Activated naive CD4-positive, alpha-beta T cell treated with anti-CD3 and anti-CD28 coated beads, Interleukin-2, amount 50 U/mL, for 24 hours (primary cell): ENCODE results near the gene ST7L.
"Not testable (repeated sequence)": the region's sequence is repeated elsewhere in the genome, so short reads cannot be mapped to it uniquely, and the experiment has no call there.

Experiments used
- H3K27ac Mint-ChIP-seq: one replicate; pipeline ENCODE4 v1.8.0; 2021; ENCODE audit warnings: mild to moderate bottlenecking, mixed read lengths
- H3K27me3 Mint-ChIP-seq: one replicate; pipeline ENCODE4 v1.8.0; 2021; ENCODE audit warnings: mixed read lengths
- H3K36me3 Mint-ChIP-seq: one replicate; pipeline ENCODE4 v1.8.0; 2021; ENCODE audit warnings: mixed read lengths
- H3K4me1 Mint-ChIP-seq: one replicate; pipeline ENCODE4 v1.8.0; 2021; ENCODE audit warnings: mixed read lengths
- H3K4me3 Mint-ChIP-seq: one replicate; pipeline ENCODE4 v1.8.0; 2021; ENCODE audit warnings: mild to moderate bottlenecking, mixed read lengths
- H3K9me3 Mint-ChIP-seq: one replicate; pipeline ENCODE4 v1.8.0; 2021; ENCODE audit warnings: mixed read lengths

The ST7L gene

DNA sequence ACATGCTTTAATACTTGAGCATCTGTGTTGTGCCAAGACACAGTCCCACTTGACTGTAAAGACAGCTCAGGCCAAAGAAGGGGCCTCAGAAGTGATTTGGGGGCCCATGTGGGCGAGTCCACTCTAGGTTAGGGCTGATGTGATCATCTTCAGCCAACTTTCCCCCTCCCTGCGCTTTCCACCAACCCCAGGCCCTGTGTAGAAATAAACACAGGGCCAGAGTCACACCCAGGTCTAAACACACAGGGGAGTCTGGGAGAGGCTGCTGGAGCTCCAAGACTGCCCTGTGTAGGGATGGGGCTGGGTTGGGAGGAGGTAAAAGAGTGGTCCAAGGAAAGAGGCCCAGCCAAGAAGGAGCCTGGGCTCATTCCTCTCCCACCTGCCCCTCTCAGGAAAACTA lies 112.6 kb downstream of the ST7L start:
- Mint-ChIP-seq H3K4me1 (peaks cover 24% of the 10 kb centered on the region), H3K36me3 (no peaks in the 10 kb centered on the region), H3K9me3 (no peaks in the 10 kb centered on the region), H3K27me3 (peaks cover 27% of the 10 kb centered on the region), H3K4me3 (no peak overlapping the region), H3K27ac (no peak overlapping the region)

DNA sequence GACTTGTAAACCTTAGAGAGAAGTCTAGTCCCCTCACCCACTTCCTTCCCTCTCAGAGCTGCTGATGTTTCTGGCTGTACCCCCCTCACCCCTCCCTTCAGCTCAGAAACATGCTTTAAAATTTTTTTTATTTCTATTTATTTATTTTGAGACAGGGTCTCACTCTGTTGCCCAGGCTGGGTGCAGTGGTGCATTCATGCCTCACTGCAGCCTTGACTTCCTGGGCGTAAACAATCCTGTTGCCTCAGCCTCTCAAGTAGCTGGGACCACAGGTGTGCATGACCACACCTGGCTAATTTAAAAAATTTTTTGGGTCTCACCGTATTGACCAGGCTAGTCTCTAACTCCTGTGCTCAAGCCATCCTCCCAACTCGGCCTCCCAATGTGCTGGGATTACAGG lies 113.1 kb downstream of the ST7L start:
- peaks cover 24% of the 10 kb centered on the region for H3K4me1 Mint-ChIP-seq
- H3K27ac Mint-ChIP-seq, result no peak overlapping the region
- no peaks in the 10 kb centered on the region for H3K36me3 Mint-ChIP-seq
- no peaks in the 10 kb centered on the region for H3K9me3 Mint-ChIP-seq
- no peak overlapping the region for H3K4me3 Mint-ChIP-seq
- H3K27me3 Mint-ChIP-seq, result peaks cover 30% of the 10 kb centered on the region

DNA sequence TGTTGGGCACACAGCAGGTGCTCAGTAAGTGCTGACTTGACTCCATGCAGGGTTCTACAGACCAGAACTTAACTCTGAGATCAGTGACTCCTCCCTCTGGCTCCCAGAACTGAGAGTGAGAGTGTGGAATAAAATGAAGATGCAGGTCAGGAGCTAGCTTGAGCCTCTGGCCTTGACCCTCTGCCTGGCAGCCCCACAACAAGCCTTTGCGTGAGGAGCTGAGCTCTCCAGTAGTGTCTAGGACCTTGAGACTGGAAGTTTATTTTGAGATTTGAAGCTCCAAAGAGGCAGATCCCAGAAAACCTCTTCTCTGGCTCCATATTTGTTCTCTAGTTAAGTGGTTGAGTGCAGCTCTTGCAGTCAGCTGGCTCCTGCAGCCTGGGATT lies 113.5 kb downstream of the ST7L start:
- Mint-ChIP-seq H3K27ac (no peak overlapping the region), H3K9me3 (no peaks in the 10 kb centered on the region), H3K4me1 (peaks cover 24% of the 10 kb centered on the region), H3K36me3 (no peaks in the 10 kb centered on the region), H3K4me3 (no peak overlapping the region), H3K27me3 (peaks cover 31% of the 10 kb centered on the region)

DNA sequence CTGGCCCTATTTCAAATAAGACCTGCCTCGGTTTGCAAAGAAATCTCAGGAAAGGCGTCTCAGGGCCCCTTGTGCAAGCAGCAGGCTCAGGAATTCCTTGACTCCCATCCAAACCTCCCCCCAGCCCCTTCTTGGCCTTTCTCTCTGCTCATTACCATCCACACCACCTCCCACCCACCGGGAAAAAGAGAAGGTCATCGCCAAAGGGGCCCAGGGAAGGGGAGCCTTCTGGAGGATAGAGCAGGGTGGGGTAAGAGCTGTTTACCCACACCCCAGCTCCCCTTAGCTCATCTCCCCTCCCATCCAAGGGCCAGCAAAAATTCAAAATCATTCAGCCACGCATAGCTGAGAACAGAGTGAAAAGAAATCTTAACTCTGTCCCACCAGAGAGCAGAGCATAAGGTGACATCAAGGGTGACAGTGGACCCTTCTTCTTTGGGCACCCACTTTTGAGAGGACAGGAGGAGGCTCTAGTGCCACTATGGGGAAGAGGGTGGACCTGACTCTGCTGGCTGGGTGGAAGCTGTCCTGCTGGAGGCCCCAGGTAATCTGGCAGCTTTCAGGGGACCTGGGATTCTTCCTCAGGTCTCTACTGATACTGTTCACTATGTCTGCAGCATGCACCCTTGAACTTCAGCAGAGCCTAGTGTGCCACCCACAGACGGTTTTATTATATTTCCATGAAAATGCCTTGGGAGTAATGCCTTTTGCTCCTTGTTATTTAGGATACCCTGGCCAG lies 114.1 kb downstream of the ST7L start:
- H3K4me1 Mint-ChIP-seq, result peaks cover 24% of the 10 kb centered on the region
- H3K9me3 Mint-ChIP-seq, result no peaks in the 10 kb centered on the region
- peaks cover 31% of the 10 kb centered on the region for H3K27me3 Mint-ChIP-seq
- H3K4me3 Mint-ChIP-seq, result no peak overlapping the region
- no peak overlapping the region for H3K27ac Mint-ChIP-seq
- no peaks in the 10 kb centered on the region for H3K36me3 Mint-ChIP-seq

DNA sequence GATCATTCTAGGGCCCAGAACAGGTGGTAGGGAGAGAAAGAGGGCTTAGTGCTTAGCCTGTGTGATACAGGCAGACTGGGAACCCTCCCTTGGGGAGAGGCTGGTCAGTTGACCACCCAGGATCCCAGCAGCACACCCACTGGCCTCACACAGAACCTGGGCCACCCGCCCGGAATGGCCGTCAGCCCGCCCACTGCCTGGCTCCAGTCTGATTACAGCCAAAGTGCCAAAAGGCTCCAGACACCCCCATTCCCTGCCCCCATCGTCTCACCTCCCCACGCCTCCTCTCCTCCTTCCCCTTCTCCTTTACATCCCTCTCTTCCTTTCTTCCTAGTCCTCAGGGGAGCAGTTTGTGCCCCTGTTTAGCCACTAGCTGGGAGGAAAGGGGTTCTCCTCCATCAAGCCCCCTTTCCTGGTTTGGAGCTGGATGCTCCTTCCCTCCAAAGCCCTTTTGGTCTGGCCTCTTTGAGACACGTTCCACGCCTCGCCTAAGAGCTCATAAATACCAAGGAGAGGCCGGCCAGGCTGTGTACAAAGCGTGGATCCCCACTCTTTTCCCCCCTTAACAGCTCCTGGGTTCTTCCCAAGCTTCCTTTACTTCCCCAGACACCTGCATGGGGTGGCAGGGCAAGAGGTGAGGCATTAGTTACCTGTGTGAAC lies 114.8 kb downstream of the ST7L start:
- Mint-ChIP-seq H3K36me3 (no peaks in the 10 kb centered on the region), H3K27me3 (peaks cover 36% of the 10 kb centered on the region), H3K27ac (no peak overlapping the region), H3K4me1 (peaks cover 24% of the 10 kb centered on the region), H3K9me3 (no peaks in the 10 kb centered on the region), H3K4me3 (no peak overlapping the region)

DNA sequence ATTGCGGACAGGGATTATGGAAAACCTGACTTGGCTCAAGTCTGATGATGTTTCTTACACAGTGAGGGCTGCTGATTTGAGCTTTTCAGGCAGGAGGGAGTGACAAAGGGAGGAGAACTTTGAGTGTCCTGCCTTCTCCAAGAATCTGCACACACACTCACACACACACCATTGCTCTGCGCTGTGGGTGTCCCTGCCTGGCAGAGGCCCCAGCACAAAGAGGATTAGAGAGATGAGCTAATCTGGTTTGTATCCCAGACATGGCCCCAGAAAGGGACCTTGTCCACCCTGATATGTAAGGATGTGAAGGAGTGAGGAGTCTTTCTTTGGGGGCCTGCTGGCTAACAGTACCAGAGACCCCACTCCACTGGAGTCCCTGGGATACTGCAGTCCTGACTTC lies 116.1 kb downstream of the ST7L start:
- peak overlapping the region; percentile 31 for H3K4me3 Mint-ChIP-seq
- peaks cover 18% of the 10 kb centered on the region for H3K4me1 Mint-ChIP-seq
- no peak overlapping the region for H3K27ac Mint-ChIP-seq
- peaks cover 40% of the 10 kb centered on the region for H3K27me3 Mint-ChIP-seq
- no peaks in the 10 kb centered on the region for H3K9me3 Mint-ChIP-seq
- no peaks in the 10 kb centered on the region for H3K36me3 Mint-ChIP-seq

DNA sequence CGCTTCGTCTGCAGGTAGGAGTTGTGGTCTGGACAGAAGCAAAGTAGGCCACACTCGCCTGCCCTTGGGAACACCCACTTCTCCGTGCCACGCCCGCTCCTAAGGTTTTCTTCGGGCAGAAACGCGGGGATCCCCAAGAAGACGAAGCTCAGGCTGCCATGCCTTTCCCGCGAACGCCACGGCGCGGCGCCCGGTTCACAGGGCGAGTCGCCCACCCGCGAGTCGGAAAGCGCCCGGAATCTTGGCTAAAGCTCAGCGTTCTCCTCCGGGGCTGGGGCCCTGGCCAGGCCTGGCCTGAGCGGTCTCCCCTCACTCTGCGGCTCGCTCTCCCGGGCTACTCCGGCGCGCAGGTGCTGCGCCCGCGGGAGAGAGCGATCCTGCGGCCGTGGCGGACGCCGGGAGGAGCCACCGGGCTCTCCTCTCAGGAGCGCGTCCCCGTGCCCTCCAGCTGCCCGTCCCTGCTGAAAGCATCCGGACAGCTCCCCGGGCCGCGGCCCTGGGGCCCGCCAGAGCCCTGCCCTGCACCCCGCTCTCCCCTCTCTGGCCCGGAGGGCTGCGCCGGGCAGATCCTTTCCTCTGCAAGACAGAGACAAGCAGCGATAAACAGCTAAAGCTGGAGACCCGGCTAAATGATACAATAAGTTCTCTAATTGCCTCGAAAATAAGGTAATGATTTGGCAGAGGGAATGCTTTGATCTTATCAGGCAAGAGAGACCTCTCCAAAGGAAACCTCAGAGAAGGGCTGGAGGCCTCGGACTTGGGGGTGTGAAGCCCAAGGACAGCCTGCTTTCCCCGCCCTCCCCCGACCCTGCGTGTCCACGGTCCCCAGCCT lies 116.9 kb downstream of the ST7L start:
- Mint-ChIP-seq H3K27ac (no peak overlapping the region), H3K4me1 (peaks cover 10% of the 10 kb centered on the region), H3K27me3 (peaks cover 42% of the 10 kb centered on the region)

DNA sequence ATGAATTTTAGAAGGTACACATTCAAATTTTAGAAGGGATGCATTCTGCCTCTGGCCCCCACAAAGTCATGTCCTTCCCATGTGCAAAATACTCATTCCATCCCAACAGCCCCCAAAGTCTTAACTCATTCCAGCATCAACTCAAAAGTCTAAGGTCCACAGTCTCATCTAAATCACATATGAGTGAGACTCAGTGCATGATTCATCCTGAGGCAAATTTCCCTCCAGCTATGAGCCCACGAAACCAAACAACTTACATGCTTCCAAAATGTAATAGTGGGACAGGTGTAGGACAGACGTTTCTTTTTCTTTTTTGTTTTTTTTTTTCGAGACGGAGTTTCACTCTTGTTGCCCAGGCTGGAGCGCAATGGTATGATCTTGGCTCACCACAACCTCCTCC lies 122.7 kb downstream of the ST7L start:
- Mint-ChIP-seq H3K27me3 (peaks cover 25% of the 10 kb centered on the region), H3K4me1 (no peaks in the 10 kb centered on the region), H3K9me3 (no peaks in the 10 kb centered on the region), H3K36me3 (no peaks in the 10 kb centered on the region), H3K4me3 (no peak overlapping the region), H3K27ac (no peak overlapping the region)

More for the DNA sequence above, 116.9 kb downstream of the ST7L start:
- Mint-ChIP-seq H3K36me3 (no peaks in the 10 kb centered on the region), H3K4me3 (peak overlapping the region; percentile 80), H3K9me3 (no peaks in the 10 kb centered on the region)

DNA sequence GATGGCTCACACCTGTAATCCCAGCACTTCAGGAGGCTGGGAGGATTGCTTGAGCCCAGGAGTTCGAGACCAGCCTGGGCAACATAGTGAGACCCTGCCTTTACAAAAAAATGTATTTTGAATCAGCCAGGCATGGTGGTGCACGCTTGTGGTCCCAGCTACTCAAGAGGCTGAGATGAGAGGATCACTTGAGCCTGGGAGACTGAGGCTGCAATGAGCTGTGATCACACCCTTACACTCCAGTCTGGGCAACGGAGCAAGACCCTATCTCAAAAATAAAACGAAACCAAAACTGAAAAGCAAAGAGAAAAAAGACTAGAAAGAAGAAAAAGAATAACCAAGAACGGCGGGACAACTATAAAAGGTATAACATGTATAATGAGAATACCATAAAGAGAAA lies 125.6 kb downstream of the ST7L start:
- H3K4me3 Mint-ChIP-seq, result no peak overlapping the region
- no peaks in the 10 kb centered on the region for H3K36me3 Mint-ChIP-seq
- H3K9me3 Mint-ChIP-seq, result no peaks in the 10 kb centered on the region
- peaks cover 20% of the 10 kb centered on the region for H3K27me3 Mint-ChIP-seq
- H3K4me1 Mint-ChIP-seq, result no peaks in the 10 kb centered on the region
- H3K27ac Mint-ChIP-seq, result no peak overlapping the region

DNA sequence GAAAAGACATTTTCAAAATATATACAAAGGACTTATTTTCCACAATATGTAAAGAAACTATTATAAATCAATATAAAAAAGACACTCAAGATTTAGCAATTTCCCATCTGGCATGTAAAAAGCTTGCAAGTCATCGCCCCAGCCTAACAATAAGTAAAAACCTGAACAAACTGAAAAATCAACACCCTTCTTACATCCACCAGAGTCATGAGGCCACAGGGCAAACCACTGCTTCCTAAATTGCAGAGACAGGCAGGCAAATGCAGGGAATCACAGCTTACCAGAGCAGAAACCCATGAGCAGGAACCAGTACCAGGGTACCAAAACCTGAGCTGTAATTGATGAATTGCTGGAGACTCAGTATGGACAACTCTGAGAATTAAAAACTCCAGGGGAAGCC lies 126.9 kb downstream of the ST7L start:
- Mint-ChIP-seq H3K4me1 (no peaks in the 10 kb centered on the region), H3K9me3 (no peaks in the 10 kb centered on the region), H3K27ac (no peak overlapping the region), H3K36me3 (no peaks in the 10 kb centered on the region), H3K4me3 (no peak overlapping the region), H3K27me3 (peaks cover 16% of the 10 kb centered on the region)

DNA sequence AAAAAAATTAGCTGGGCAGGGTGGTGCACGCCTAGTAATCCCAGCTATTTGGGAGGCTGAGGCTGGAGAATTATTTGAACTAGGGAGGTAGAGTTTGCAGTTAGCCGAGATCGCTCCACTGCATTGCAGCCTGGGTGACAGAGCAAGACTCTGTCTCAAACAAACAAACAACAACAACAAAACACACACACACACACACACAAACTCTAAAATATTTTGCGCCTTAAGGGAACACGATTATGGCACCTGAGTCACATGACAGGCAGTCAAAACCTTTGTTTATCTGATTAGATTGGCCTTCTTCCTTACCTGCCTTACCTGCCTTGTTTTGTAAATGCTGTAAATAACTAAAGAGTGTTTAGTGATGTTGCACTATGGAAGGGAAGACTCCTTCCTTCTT lies 130.8 kb downstream of the ST7L start:
- H3K36me3 Mint-ChIP-seq, result no peaks in the 10 kb centered on the region
- no peaks in the 10 kb centered on the region for H3K4me1 Mint-ChIP-seq
- no peak overlapping the region for H3K4me3 Mint-ChIP-seq
- peaks cover 11% of the 10 kb centered on the region for H3K27me3 Mint-ChIP-seq
- H3K9me3 Mint-ChIP-seq, result no peaks in the 10 kb centered on the region
- no peak overlapping the region for H3K27ac Mint-ChIP-seq

DNA sequence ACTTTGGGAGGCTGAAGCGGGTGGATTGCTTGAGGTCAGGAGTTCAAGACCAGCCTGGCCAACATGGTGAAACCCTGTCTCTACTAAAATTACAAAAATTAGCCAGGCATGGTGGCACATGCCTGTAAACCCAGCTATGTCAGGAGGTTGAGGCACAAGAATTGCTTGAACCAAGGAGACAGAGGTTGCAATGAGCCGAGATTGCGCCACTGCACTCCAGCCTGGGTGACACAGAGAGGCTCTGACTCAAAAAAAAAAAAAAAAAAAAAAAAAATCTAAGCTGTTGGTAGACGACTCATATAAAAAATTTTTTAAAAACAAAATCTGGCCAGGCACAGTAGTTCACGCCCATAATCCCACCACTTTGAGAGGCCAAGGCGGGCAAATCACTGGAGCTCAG lies 131.3 kb downstream of the ST7L start:
- H3K27ac Mint-ChIP-seq, H3K9me3 Mint-ChIP-seq, H3K36me3 Mint-ChIP-seq, H3K4me3 Mint-ChIP-seq, H3K4me1 Mint-ChIP-seq: not testable (repeated sequence)
- H3K27me3 Mint-ChIP-seq, result peaks cover 11% of the 10 kb centered on the region

DNA sequence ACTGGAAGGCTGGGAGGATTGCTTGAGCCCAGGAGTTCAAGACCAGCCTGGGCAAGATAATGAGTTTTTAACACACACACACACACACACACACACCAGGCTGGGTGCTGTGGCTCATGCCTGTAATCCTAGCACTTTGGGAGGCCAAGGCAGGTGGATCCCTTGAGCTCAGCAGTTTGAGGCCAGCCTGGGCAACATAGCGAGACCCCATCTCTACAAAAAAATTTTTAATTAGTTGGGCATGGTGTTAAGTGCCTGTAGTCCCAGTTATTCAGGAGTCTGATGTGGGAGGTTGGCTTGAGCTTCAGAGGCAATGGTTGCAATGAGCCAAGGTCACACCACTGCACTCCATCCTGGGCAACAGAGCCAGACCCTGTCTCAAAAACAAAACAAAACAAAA lies 132.9 kb downstream of the ST7L start:
- H3K4me1 Mint-ChIP-seq, H3K27ac Mint-ChIP-seq, H3K4me3 Mint-ChIP-seq, H3K9me3 Mint-ChIP-seq, H3K36me3 Mint-ChIP-seq: not testable (repeated sequence)
- H3K27me3 Mint-ChIP-seq, result peaks cover 14% of the 10 kb centered on the region

DNA sequence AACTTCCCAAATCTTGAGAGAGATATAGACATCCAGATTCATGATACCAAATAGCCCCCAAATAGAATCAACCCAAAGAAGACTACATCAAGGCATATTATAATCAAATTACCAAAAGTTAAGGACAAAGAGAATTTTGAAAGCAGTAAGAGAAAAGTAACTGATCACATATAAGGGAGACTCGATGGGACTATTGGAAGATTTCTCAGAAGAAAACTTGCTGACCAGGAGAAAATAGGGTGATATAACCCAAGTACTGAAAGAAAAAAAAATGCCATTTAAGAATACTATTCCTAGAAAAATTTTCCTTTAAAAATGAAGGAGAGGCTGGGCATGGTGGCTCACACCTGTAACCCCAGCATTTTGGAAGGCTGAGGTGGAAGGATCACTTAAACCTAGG lies 140.6 kb downstream of the ST7L start:
- peaks cover 25% of the 10 kb centered on the region for H3K9me3 Mint-ChIP-seq
- H3K27me3 Mint-ChIP-seq, result peaks cover 14% of the 10 kb centered on the region
- peaks cover 6% of the 10 kb centered on the region for H3K36me3 Mint-ChIP-seq
- H3K27ac Mint-ChIP-seq, result no peak overlapping the region
- no peaks in the 10 kb centered on the region for H3K4me1 Mint-ChIP-seq
- H3K4me3 Mint-ChIP-seq, result no peak overlapping the region

DNA sequence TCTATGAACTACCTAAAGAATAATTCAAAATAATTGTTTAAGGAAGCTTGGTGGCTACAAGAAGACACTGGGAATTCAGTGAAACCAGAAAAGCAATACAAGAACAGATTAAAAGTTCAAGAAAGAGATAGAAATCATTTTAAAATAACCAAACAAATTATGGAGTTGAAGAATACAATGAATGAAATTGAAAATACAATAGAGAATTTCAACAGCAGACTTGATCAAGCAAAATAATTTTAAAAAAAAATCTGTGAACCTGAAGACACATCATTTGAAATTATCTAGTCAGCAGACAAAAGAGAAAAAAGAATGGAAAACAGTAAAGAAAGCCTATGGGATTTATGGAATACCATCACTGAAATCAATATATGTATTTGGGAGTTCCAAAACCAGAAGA lies 141.4 kb downstream of the ST7L start:
- Mint-ChIP-seq H3K36me3 (peaks cover 6% of the 10 kb centered on the region), H3K4me3 (no peak overlapping the region), H3K27ac (no peak overlapping the region), H3K27me3 (peaks cover 18% of the 10 kb centered on the region), H3K9me3 (peaks cover 25% of the 10 kb centered on the region), H3K4me1 (no peaks in the 10 kb centered on the region)
